IMR-90 (cell line): ENCODE data around the gene USP9Y. TPM values are rescaled to one million over a fixed set of nuclear protein-coding genes. Genes with fewer than 3 reads are reported as not detected.

Source experiments
- ATAC-seq: fragments of 200-7000 bp; cut with Tn5 transposase; 2 replicates; pipeline ENCODE4 v1.9.1; 2020; ENCODE audit warnings: low read depth, mild to moderate bottlenecking, moderate library complexity
- BruUV-seq: library from RNA; stranded (reverse); fragments of 400-500 nt; replicated peaks from 2 replicates; lab custom pipeline; 2021; lab: Mats Ljungman, UMichigan
- CTCF ChIA-PET: fragments of 300-600 bp; formaldehyde crosslinking; extraction: SDS; loops from one replicate; lab custom pipeline; 2021; ENCODE audit warnings: antibody characterized with exemption; lab: Yijun Ruan, JAX
- POLR2A ChIA-PET: fragments of 300-600 bp; sonication (Branson Sonifier 250); formaldehyde crosslinking; loops from one replicate; lab custom pipeline; 2022; ENCODE audit warnings: antibody characterized with exemption; ENCODE audit not compliant: unreplicated experiment; lab: Charles Lee
- DNase-seq: peaks from one replicate; pipeline ENCODE4 v3.0.0; 2013
- H2AFZ ChIP-seq: replicated peaks from 2 replicates; pipeline ENCODE3; 2013; ENCODE audit warnings: low read length, mild to moderate bottlenecking; ENCODE audit not compliant: poor library complexity
- H2AK5ac ChIP-seq: 2 replicates; pipeline ENCODE4 v1.6.1; 2013; ENCODE audit warnings: low read depth, low read length, inconsistent platforms
- H2AK9ac ChIP-seq: replicated peaks from 2 replicates; pipeline ENCODE3; 2013; ENCODE audit warnings: mild to moderate bottlenecking, low read depth, low read length, moderate library complexity; ENCODE audit not compliant: poor library complexity
- H2BK120ac ChIP-seq: 2 replicates; pipeline ENCODE4 v1.6.1; 2013; ENCODE audit warnings: low read depth, low read length, inconsistent platforms
- H2BK15ac ChIP-seq: 3 replicates; pipeline ENCODE4 v1.6.1; 2013; ENCODE audit warnings: low read depth, low read length, inconsistent platforms
- H2BK20ac ChIP-seq: 2 replicates; pipeline ENCODE4 v1.6.1; 2013; ENCODE audit warnings: low read depth, mild to moderate bottlenecking, inconsistent platforms, low read length, moderate library complexity
- H2BK5ac ChIP-seq: 2 replicates; pipeline ENCODE4 v1.6.1; 2013; ENCODE audit warnings: mild to moderate bottlenecking, low read depth, low read length, inconsistent platforms; ENCODE audit not compliant: poor library complexity, severe bottlenecking
- H3K14ac ChIP-seq: replicated peaks from 2 replicates; pipeline ENCODE4 v1.6.1; 2013; ENCODE audit warnings: low read depth, low read length, inconsistent platforms
- H3K18ac ChIP-seq: 2 replicates; pipeline ENCODE4 v1.6.1; 2013; ENCODE audit warnings: low read depth, low read length, control low read depth
- H3K23ac ChIP-seq: 2 replicates; pipeline ENCODE4 v1.6.1; 2013; ENCODE audit warnings: low read depth, low read length, inconsistent platforms
- H3K27ac ChIP-seq: 2 replicates; pipeline ENCODE4 v1.5.1; 2013; ENCODE audit warnings: mild to moderate bottlenecking, control low read depth, low read length; ENCODE audit not compliant: insufficient read depth
- H3K27me3 ChIP-seq: 2 replicates; pipeline ENCODE4 v1.6.1; 2013; ENCODE audit warnings: low read length; ENCODE audit not compliant: control insufficient read depth, insufficient read depth
- H3K36me3 ChIP-seq: 2 replicates; pipeline ENCODE4 v1.6.1; 2013; ENCODE audit warnings: low read length, mixed read lengths; ENCODE audit not compliant: control insufficient read depth, insufficient read depth
- H3K4ac ChIP-seq: 2 replicates; pipeline ENCODE4 v1.6.1; 2013; ENCODE audit warnings: low read depth, low read length, inconsistent platforms
- H3K4me1 ChIP-seq: 2 replicates; pipeline ENCODE4 v1.6.1; 2013; ENCODE audit warnings: low read length, mixed read lengths; ENCODE audit not compliant: control insufficient read depth, insufficient read depth
- H3K4me2 ChIP-seq: 2 replicates; pipeline ENCODE4 v1.6.1; 2013; ENCODE audit warnings: low read depth, mild to moderate bottlenecking, control low read depth, low read length, moderate library complexity
- H3K4me3 ChIP-seq: 2 replicates; pipeline ENCODE4 v1.5.1; 2013; ENCODE audit warnings: low read depth, mild to moderate bottlenecking, control low read depth, low read length, moderate library complexity; ENCODE audit not compliant: insufficient read depth
- H3K56ac ChIP-seq: 2 replicates; pipeline ENCODE4 v1.6.1; 2013; ENCODE audit warnings: low read length, inconsistent platforms; ENCODE audit not compliant: insufficient read depth; ENCODE audit errors: extremely low read depth
- H3K79me1 ChIP-seq, 2 experiments: 2 replicates each; pipeline ENCODE4 v1.6.1; 2013; ENCODE audit warnings: low read length in 2 of 2, inconsistent platforms in 1 of 2, low read depth in 1 of 2
- H3K9ac ChIP-seq: 2 replicates; pipeline ENCODE4 v1.6.1; 2013; ENCODE audit warnings: low read depth, low read length, control low read depth
- H3K9me1 ChIP-seq: 2 replicates; pipeline ENCODE4 v1.6.1; 2013; ENCODE audit warnings: low read length, inconsistent platforms; ENCODE audit not compliant: insufficient read depth
- H3K9me3 ChIP-seq: 2 replicates; pipeline ENCODE4 v1.6.1; 2013; ENCODE audit warnings: low read length; ENCODE audit not compliant: control insufficient read depth, insufficient read depth
- H4K20me1 ChIP-seq: 2 replicates; pipeline ENCODE4 v1.6.1; 2013; ENCODE audit warnings: low read length, inconsistent platforms; ENCODE audit not compliant: insufficient read depth
- H4K5ac ChIP-seq: 2 replicates; pipeline ENCODE4 v1.6.1; 2013; ENCODE audit warnings: mild to moderate bottlenecking, low read depth, low read length, control low read depth
- H4K8ac ChIP-seq, 2 experiments: 2 replicates each; pipeline ENCODE4 v1.6.1; 2013; ENCODE audit warnings: low read depth in 2 of 2, low read length in 2 of 2, control low read depth in 1 of 2, inconsistent platforms in 1 of 2
- H4K91ac ChIP-seq: 2 replicates; pipeline ENCODE4 v1.6.1; 2013; ENCODE audit warnings: low read depth, low read length, inconsistent platforms; ENCODE audit not compliant: insufficient read depth
- SMC3 ChIP-seq: fragments of 150-350 bp; IDR thresholded peaks from 2 replicates; pipeline ENCODE4 v1.6.1; 2016; ENCODE audit warnings: low read depth, mild to moderate bottlenecking, antibody characterized with exemption, low read length, moderate library complexity
- USF2 ChIP-seq: fragments of 150-350 bp; IDR thresholded peaks from 2 replicates; pipeline ENCODE4 v1.6.1; 2017; ENCODE audit warnings: mild to moderate bottlenecking, antibody characterized with exemption, low read length, low read depth
- WGBS, 2 experiments: methylation state at CpG; one replicate each; pipeline versions ENCODE4 v1.1.5 to v1.1.7; 2013; ENCODE audit warnings: missing lambda C conversion rate in 2 of 2; ENCODE audit not compliant: insufficient read length in 1 of 2; ENCODE audit errors: extremely low coverage in 2 of 2; 5-methylcytosine and 5-hydroxymethylcytosine counted together
- dilution Hi-C: fragments of 300-500 bp; cut with HindIII; formaldehyde crosslinking; loops from one replicate; pipeline ENCODE4 v1.14.3; 2018; ENCODE audit warnings: low sequenced_read_pairs; ENCODE audit not compliant: unreplicated experiment
- in situ Hi-C: fragments of 300-500 bp; cut with MboI; formaldehyde crosslinking; loops from 3 replicates; pipeline ENCODE4 v1.14.3; 2019; ENCODE audit warnings: low sequenced_read_pairs, inconsistent platforms, mixed read lengths
- intact Hi-C: fragments of 100-400 bp; cut with micrococcal nuclease; formaldehyde crosslinking; loops from 2 replicates; pipeline ENCODE4 v1.10.0; 2022
- polyA plus RNA-seq, 3 experiments: library from polyadenylated mRNA; depleted of rRNA; stranded (reverse); fragments of >200 nt; gene quantifications; 2 replicates each; pipeline ENCODE4 v1.2.3, GENCODE V29; 2012; ENCODE audit warnings: low replicate concordance in 1 of 3
- total RNA-seq: library from RNA; depleted of rRNA; stranded (reverse); fragments of >200 nt; gene quantifications from 2 replicates; pipeline ENCODE4 v1.2.3, GENCODE V29; 2012

Gene USP9Y
- total and polyA plus RNA-seq, 2 of the 4 experiments (the other 2 are of a cell fraction): not detected

- H3K4me2 ChIP-seq: no peak overlapping the region
- no TSS peak for BruUV-seq
- H4K8ac ChIP-seq: no peak overlapping the region
- H2AK9ac ChIP-seq: no peak overlapping the region
- no peak overlapping the region for H2BK120ac ChIP-seq
- H2AFZ ChIP-seq: no peak overlapping the region
- H4K20me1 ChIP-seq: no peaks in the 10 kb centered on the region
- no peak overlapping the region for H2AK5ac ChIP-seq
- no peak overlapping the region for H2BK20ac ChIP-seq
- H2BK5ac ChIP-seq: no peak overlapping the region
- TF ChIP-seq USF2 (no peak), SMC3 (no peak)
- CTCF ChIA-PET: no interaction called here
- H3K27me3 ChIP-seq: no peaks in the 10 kb centered on the region
- no peak overlapping the region for H3K23ac ChIP-seq
- H3K9ac ChIP-seq: no peak overlapping the region
- intact Hi-C loops: no loop called here
- in situ Hi-C loops: no loop called here
- no peak overlapping the region for H3K14ac ChIP-seq
- no peak overlapping the region for H3K56ac ChIP-seq
- no peaks in the 10 kb centered on the region for H3K36me3 ChIP-seq
- dilution Hi-C loops: no loop called here
- no peak for DNase-seq
- H3K9me3 ChIP-seq: no peaks in the 10 kb centered on the region
- no peak overlapping the region for H3K18ac ChIP-seq
- H3K4ac ChIP-seq: no peak overlapping the region
- no peaks in the 10 kb centered on the region for H3K4me1 ChIP-seq
- H4K5ac ChIP-seq: no peak overlapping the region
- H3K79me1 ChIP-seq: no peaks in the 10 kb centered on the region
- no peak overlapping the region for H4K91ac ChIP-seq
- WGBS, 2 experiments: no CpG with 5 or more reads among the region's 41 CpGs
- H3K9me1 ChIP-seq: no peaks in the 10 kb centered on the region
- H2BK15ac ChIP-seq: no peak overlapping the region
- H3K4me3 ChIP-seq: no peak overlapping the region
- no peak overlapping the region for H3K27ac ChIP-seq
- ATAC-seq: no peak
- POLR2A ChIA-PET: no interaction called here
These were observed 39.0 kb upstream of the USP9Y start for GRCh38 chrY:12661745-12662681.
